Endothelial cell of umbilical vein (primary cell): ENCODE data around the gene TRAPPC3L. TPM values are rescaled to one million over a fixed set of nuclear protein-coding genes. Genes with fewer than 3 reads are reported as not detected.

Experiments
- BruUV-seq: library from RNA; stranded (reverse); fragments of 400-500 nt; replicated peaks from 2 replicates; lab custom pipeline; 2021; lab: Mats Ljungman, UMichigan
- CTCF ChIA-PET: fragments of 300-600, 350-600 bp; sonication (Branson Sonifier 250); formaldehyde crosslinking; loops from one replicate; lab custom pipeline; 2021; ENCODE audit warnings: antibody characterized with exemption, inconsistent platforms; lab: Charles Lee
- POLR2A ChIA-PET: fragments of 300-600, 350-600 bp; sonication (Branson Sonifier 250); formaldehyde crosslinking; loops from one replicate; lab custom pipeline; 2021; ENCODE audit warnings: antibody characterized with exemption, inconsistent platforms; lab: Charles Lee
- DNase-seq: peaks from one replicate; pipeline ENCODE4 v3.0.0-alpha.2; 2011; ENCODE audit warnings: low read depth, low spot score
- FAIRE-seq: peaks from 2 replicates; lab custom pipeline; 2011; peaks lifted over from hg19 to GRCh38; lab: Jason Lieb, UNC
- H2AFZ ChIP-seq: 2 replicates; pipeline ENCODE4 v1.6.0; 2012; ENCODE audit warnings: low read depth, low read length, control low read depth, inconsistent platforms
- H3K27ac ChIP-seq: 2 replicates; pipeline ENCODE4 v1.5.1; 2011; ENCODE audit warnings: low read depth, mild to moderate bottlenecking, control low read depth, low read length, moderate library complexity; ENCODE audit not compliant: insufficient read depth
- H3K27me3 ChIP-seq, 2 experiments: 2 replicates each; pipeline versions ENCODE4 v1.6.0 to v1.6.1; 2011; ENCODE audit warnings: low read length in 2 of 2, mixed read lengths in 1 of 2; ENCODE audit not compliant: control insufficient read depth in 2 of 2, insufficient read depth in 2 of 2
- H3K36me3 ChIP-seq, 2 experiments: 2 replicates in 1 of 2; 3 replicates in 1 of 2; pipeline ENCODE4 v1.5.1; 2011; ENCODE audit warnings: low read length in 2 of 2, mild to moderate bottlenecking in 1 of 2, moderate library complexity in 1 of 2; ENCODE audit not compliant: control insufficient read depth in 2 of 2, insufficient read depth in 2 of 2; ENCODE audit errors: extremely low read depth in 1 of 2
- H3K4me1 ChIP-seq: 3 replicates; pipeline ENCODE4 v1.5.1; 2011; ENCODE audit warnings: mild to moderate bottlenecking, low read length; ENCODE audit not compliant: control insufficient read depth, insufficient read depth; ENCODE audit errors: extremely low read depth
- H3K4me2 ChIP-seq: 2 replicates; pipeline ENCODE4 v1.6.1; 2011; ENCODE audit warnings: low read length, control low read depth, mixed read lengths; ENCODE audit not compliant: insufficient read depth
- H3K4me3 ChIP-seq, 3 experiments: fragments of 200-600 bp in 1 of 3; sonication (generic), shearing (Covaris generic) in 1 of 3; replicated peaks in 1 of 3; 2 replicates each; pipeline ENCODE4 v1.5.1; 2011 to 2016; ENCODE audit warnings: control low read depth in 3 of 3, low read length in 3 of 3, mild to moderate bottlenecking in 2 of 3, inconsistent platforms in 1 of 3, low read depth in 1 of 3, moderate library complexity in 1 of 3; ENCODE audit not compliant: insufficient read depth in 1 of 3
- H3K79me2 ChIP-seq: 2 replicates; pipeline ENCODE4 v1.6.0; 2012; ENCODE audit warnings: low read length, inconsistent platforms; ENCODE audit not compliant: control insufficient read depth, insufficient read depth
- H3K9ac ChIP-seq: replicated peaks from 2 replicates; pipeline ENCODE3; 2011; ENCODE audit warnings: low read length, control low read depth; ENCODE audit not compliant: insufficient read depth; ENCODE audit errors: extremely low read depth
- H3K9me1 ChIP-seq: replicated peaks from 3 replicates; pipeline ENCODE4 v1.6.0; 2011; ENCODE audit warnings: mild to moderate bottlenecking, low read length; ENCODE audit not compliant: control insufficient read depth, insufficient read depth; ENCODE audit errors: extremely low read depth
- H3K9me3 ChIP-seq: replicated peaks from 2 replicates; pipeline ENCODE4 v1.5.1; 2012; ENCODE audit warnings: low read length, inconsistent platforms; ENCODE audit not compliant: control insufficient read depth, insufficient read depth
- H4K20me1 ChIP-seq: replicated peaks from 2 replicates; pipeline ENCODE3; 2011; ENCODE audit warnings: mild to moderate bottlenecking, low read length; ENCODE audit not compliant: control insufficient read depth, insufficient read depth; ENCODE audit errors: extremely low read depth
- CTCF ChIP-seq, 2 donors: IDR thresholded peaks; 1 replicate in 1 of 2; 2 replicates in 1 of 2; pipeline ENCODE4 v1.5.1; 2011; ENCODE audit warnings: low read length in 2 of 2, mild to moderate bottlenecking in 2 of 2, moderate library complexity in 2 of 2, control low read depth in 1 of 2, inconsistent platforms in 1 of 2, low read depth in 1 of 2; ENCODE audit not compliant: insufficient read depth in 1 of 2; ENCODE audit errors: extremely low read depth in 1 of 2
- EZH2 ChIP-seq: IDR thresholded peaks from 2 replicates; pipeline ENCODE4 v1.6.1; 2012; ENCODE audit warnings: borderline replicate concordance, low read depth, mild to moderate bottlenecking, moderate library complexity, low read length, inconsistent platforms; ENCODE audit not compliant: severe bottlenecking
- FOS ChIP-seq: IDR thresholded peaks from 2 replicates; pipeline ENCODE4 v1.6.1; 2011; ENCODE audit warnings: mild to moderate bottlenecking, low read length, moderate library complexity, borderline replicate concordance; ENCODE audit not compliant: insufficient read depth
- GATA2 ChIP-seq: IDR thresholded peaks from 2 replicates; pipeline ENCODE4 v1.7.0; 2011; ENCODE audit warnings: low read depth, mild to moderate bottlenecking, moderate library complexity, mixed read lengths, low read length; ENCODE audit not compliant: insufficient read length, insufficient read depth
- JUN ChIP-seq: IDR thresholded peaks from 2 replicates; pipeline ENCODE4 v1.6.1; 2011; ENCODE audit warnings: borderline replicate concordance, low read depth; ENCODE audit not compliant: insufficient read length, insufficient read depth
- MAX ChIP-seq: IDR thresholded peaks from 2 replicates; pipeline ENCODE4 v1.6.1; 2011; ENCODE audit not compliant: insufficient read depth, insufficient read length
- MYC ChIP-seq: IDR thresholded peaks from one replicate; pipeline ENCODE4 v1.6.1; 2011; ENCODE audit warnings: mild to moderate bottlenecking, low read depth, low read length
- POLR2A ChIP-seq: IDR thresholded peaks from 2 replicates; pipeline ENCODE4 v1.6.1; 2012; ENCODE audit warnings: low read depth, mild to moderate bottlenecking, control low read depth, low read length
- POLR2AphosphoS5 ChIP-seq: IDR thresholded peaks from 2 replicates; pipeline ENCODE4 v1.6.1; 2012; ENCODE audit warnings: low read depth, mild to moderate bottlenecking, control low read depth, low read length, moderate library complexity; ENCODE audit not compliant: insufficient read depth
- dilution Hi-C: fragments of 300-500 bp; cut with MboI; formaldehyde crosslinking; loops from one replicate; pipeline ENCODE4 v1.15.0; 2019; ENCODE audit warnings: low sequenced_read_pairs; ENCODE audit not compliant: extremely low pct_ligation_motif_present
- intact Hi-C: fragments of 100-400 bp; cut with micrococcal nuclease; formaldehyde crosslinking; loops from one replicate; pipeline ENCODE4 v1.10.0; 2022
- polyA plus RNA-seq, 4 experiments: library from polyadenylated mRNA; depleted of rRNA in 3 of 4; stranded (reverse) in 3 of 4; unstranded in 1 of 4; fragments of >200 nt; gene quantifications; 2 replicates each; pipeline versions ENCODE4 v1.2.1 to v1.2.3, GENCODE V29; 2011 to 2012; ENCODE audit warnings: missing spikeins in 1 of 4
- total RNA-seq: library from RNA; stranded (reverse); gene quantifications from 2 replicates; pipeline ENCODE4 v1.2.3, GENCODE V29; 2021

Gene TRAPPC3L
- total and polyA plus RNA-seq, 2 donors (not counting 3 experiments of a cell fraction or from before 2014, with no cell fraction given) = 0.38 TPM; not detected in 1

- peak overlapping the region; percentile 16 for H3K4me2 ChIP-seq
- DNase-seq = no peak
- H3K4me1 ChIP-seq = peaks cover 31% of the 10 kb centered on the region
- ChIA-PET CTCF (interaction anchor here (2.1 kb wide), 1 partner anchor 10 kb away, joined by 5 read pairs; no protein-coding TSS in a partner anchor), POLR2A (no interaction called here)
- H3K79me2 ChIP-seq = peaks cover 28% of the 10 kb centered on the region
- no peaks in the 10 kb centered on the region for H3K36me3 ChIP-seq
- H3K9me1 ChIP-seq = no peaks in the 10 kb centered on the region
- H3K4me3 ChIP-seq = no peak overlapping the region
- H3K27me3 ChIP-seq = no peaks in the 10 kb centered on the region
- peak; percentile 67 for FAIRE-seq
- TF ChIP-seq JUN = no peak
- TF ChIP-seq CTCF (IDR thresholded peaks at IDR 0.05; ENCODE audit: extremely low read depth in 1 of 2, insufficient read depth in 1 of 2, low read depth in 1 of 2, low read length in 2 of 2) = no peak
- no peak for TF ChIP-seq MAX
- TF ChIP-seq EZH2 = no peak
- no peak for TF ChIP-seq GATA2
- TF ChIP-seq MYC = no peak
- no peak for TF ChIP-seq FOS
- no peak for TF ChIP-seq POLR2AphosphoS5
- TF ChIP-seq POLR2A = no peak
- no peaks in the 10 kb centered on the region for H4K20me1 ChIP-seq
- intact Hi-C loops (no loop called here), dilution Hi-C loops (no loop called here)
- no TSS peak for BruUV-seq
- H3K27ac ChIP-seq = no peak overlapping the region
- H3K9me3 ChIP-seq = no peaks in the 10 kb centered on the region
- no peak overlapping the region for H2AFZ ChIP-seq
- no peak overlapping the region for H3K9ac ChIP-seq
Measured at GRCh38 chr6:116568111-116568510, 22.6 kb upstream of the TRAPPC3L start.
